Measurements from ENCODE around the gene POR.
A peak's percentile ranks its signal among the peaks of the same experiment; 100 is the strongest.
"Not testable (repeated sequence)": the region's sequence is repeated elsewhere in the genome, so short reads cannot be mapped to it uniquely, and the experiment has no call there.

The POR gene

GRCh38 chr7:75869776-75870379, 45.1 kb upstream of the POR start:
- no peak for TF ChIP-seq CTCF (IDR thresholded peaks at IDR 0.05)
- no peaks in the 10 kb centered on the region for H3K36me3 Mint-ChIP-seq (ENCODE audit: low read depth)

GRCh38 chr7:75870557-75871161, 44.3 kb upstream of the POR start:
- Mint-ChIP-seq H3K36me3 (ENCODE audit: low read depth) (no peaks in the 10 kb centered on the region), H3K27ac (no peak overlapping the region), H3K4me3 (no peak overlapping the region), H3K4me1 (peaks cover 18% of the 10 kb centered on the region), H3K27me3 (ENCODE audit: low read depth, poor library complexity) (peaks cover 23% of the 10 kb centered on the region), H3K9me3 (no peaks in the 10 kb centered on the region)
- TF ChIP-seq CTCF (IDR thresholded peaks at IDR 0.05) = no peak
- no peak for DNase-seq

More at GRCh38 chr7:75869776-75870379, 45.1 kb upstream of the POR start:
- Mint-ChIP-seq H3K4me1 (peaks cover 18% of the 10 kb centered on the region), H3K9me3 (no peaks in the 10 kb centered on the region), H3K27ac (no peak overlapping the region), H3K27me3 (ENCODE audit: low read depth, poor library complexity) (peaks cover 21% of the 10 kb centered on the region), H3K4me3 (no peak overlapping the region)
- no peak for DNase-seq

- DNase-seq = no peak
- Mint-ChIP-seq H3K4me1 (peaks cover 8% of the 10 kb centered on the region), H3K27me3 (ENCODE audit: low read depth, poor library complexity) (peaks cover 19% of the 10 kb centered on the region), H3K27ac (peak overlapping the region; percentile 83), H3K36me3 (ENCODE audit: low read depth) (no peaks in the 10 kb centered on the region), H3K9me3 (no peaks in the 10 kb centered on the region), H3K4me3 (no peak overlapping the region)
- no peak for TF ChIP-seq CTCF (IDR thresholded peaks at IDR 0.05)
These were observed 42.7 kb upstream of the POR start for GRCh38 chr7:75872073-75872782.

- not testable (repeated sequence) for DNase-seq; H3K9me3 Mint-ChIP-seq; H3K4me3 Mint-ChIP-seq; H3K36me3 Mint-ChIP-seq (ENCODE audit: low read depth); H3K27ac Mint-ChIP-seq
- Mint-ChIP-seq H3K27me3 (ENCODE audit: low read depth, poor library complexity) (peaks cover 16% of the 10 kb centered on the region), H3K4me1 (peaks cover 17% of the 10 kb centered on the region)
These were observed 40.8 kb upstream of the POR start for GRCh38 chr7:75874180-75874579.

- Mint-ChIP-seq H3K27ac (no peak overlapping the region), H3K4me1 (peaks cover 29% of the 10 kb centered on the region), H3K27me3 (ENCODE audit: low read depth, poor library complexity) (peaks cover 15% of the 10 kb centered on the region), H3K36me3 (ENCODE audit: low read depth) (no peaks in the 10 kb centered on the region), H3K4me3 (no peak overlapping the region), H3K9me3 (no peaks in the 10 kb centered on the region)
- no peak for TF ChIP-seq CTCF (IDR thresholded peaks at IDR 0.05)
- no peak for DNase-seq
These were observed 39.6 kb upstream of the POR start for GRCh38 chr7:75875113-75876080.
